ENCODE results near the gene ENPP3.

DNA sequence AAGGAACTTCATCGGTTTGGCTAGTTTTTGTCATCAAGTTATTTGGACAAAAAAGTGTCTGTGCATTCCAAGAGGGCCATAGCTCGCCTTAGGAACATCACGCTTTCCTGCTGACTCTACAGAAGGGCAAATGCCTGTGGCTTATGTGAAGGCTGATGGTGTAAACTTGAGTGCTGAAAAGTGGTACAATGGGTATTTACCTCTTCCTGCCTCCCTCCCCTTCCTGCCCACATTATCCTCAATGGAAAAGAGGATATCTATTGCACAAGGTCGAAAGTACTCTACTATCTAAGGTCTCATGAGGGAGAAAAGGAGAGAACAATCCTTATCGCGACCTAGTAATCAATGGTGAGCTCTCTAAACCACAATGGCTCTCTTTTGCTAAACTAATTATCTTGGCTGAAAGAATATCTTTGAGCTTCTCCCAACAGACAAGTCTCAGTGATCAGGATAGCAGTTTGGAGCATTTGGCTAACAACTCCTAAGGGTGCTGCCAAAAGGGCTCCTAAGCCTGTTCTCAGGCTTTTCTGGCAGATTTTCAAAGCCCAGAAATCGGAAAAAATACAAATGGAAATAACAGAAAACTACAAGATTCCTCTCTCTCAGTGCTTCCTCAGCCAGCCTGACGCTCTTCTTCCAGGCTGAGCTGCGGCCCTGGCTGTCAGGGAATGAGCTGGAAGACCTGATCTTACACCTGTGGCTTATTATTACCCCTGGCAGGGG lies 128.1 kb downstream of the ENPP3 start:
- TF ChIP-seq, protein P1, sequence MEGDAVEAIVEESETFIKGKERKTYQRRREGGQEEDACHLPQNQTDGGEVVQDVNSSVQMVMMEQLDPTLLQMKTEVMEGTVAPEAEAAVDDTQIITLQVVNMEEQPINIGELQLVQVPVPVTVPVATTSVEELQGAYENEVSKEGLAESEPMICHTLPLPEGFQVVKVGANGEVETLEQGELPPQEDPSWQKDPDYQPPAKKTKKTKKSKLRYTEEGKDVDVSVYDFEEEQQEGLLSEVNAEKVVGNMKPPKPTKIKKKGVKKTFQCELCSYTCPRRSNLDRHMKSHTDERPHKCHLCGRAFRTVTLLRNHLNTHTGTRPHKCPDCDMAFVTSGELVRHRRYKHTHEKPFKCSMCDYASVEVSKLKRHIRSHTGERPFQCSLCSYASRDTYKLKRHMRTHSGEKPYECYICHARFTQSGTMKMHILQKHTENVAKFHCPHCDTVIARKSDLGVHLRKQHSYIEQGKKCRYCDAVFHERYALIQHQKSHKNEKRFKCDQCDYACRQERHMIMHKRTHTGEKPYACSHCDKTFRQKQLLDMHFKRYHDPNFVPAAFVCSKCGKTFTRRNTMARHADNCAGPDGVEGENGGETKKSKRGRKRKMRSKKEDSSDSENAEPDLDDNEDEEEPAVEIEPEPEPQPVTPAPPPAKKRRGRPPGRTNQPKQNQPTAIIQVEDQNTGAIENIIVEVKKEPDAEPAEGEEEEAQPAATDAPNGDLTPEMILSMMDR (IDR thresholded peaks at IDR 0.05): no peak
- TF ChIP-seq POLR2AphosphoS5 (IDR thresholded peaks at IDR 0.05) (no peak), EP300 (IDR thresholded peaks at IDR 0.05) (no peak)

All from stomach (tissue), 4 donors.